Measurements from ENCODE around the gene SYTL2.
A peak's percentile ranks its signal among the peaks of the same experiment; 100 is the strongest.
"Not testable (repeated sequence)": the region's sequence is repeated elsewhere in the genome, so short reads cannot be mapped to it uniquely, and the experiment has no call there.

SYTL2 gene

GRCh38 chr11:85810871-85811611 is at the start of gene SYTL2:
SYTL2 (minus strand) TSS chr11:85811141; CDS start chr11:85757725, 53,416 bp downstream.
- DNase-seq: peak; percentile 78

- not testable (repeated sequence) for DNase-seq
These were observed 48.6 kb upstream of the SYTL2 start for GRCh38 chr11:85859541-85859940.

- no peak for DNase-seq
These were observed 46.2 kb upstream of the SYTL2 start for GRCh38 chr11:85857098-85857497.

GRCh38 chr11:85855341-85855656 is 44.4 kb upstream of the SYTL2 start, which contains the start of gene CCDC83:
CCDC83 (plus strand) TSS chr11:85855383; CDS start chr11:85865124, 9,741 bp downstream.
- no peak for DNase-seq

- peak; percentile 94 for DNase-seq
These were observed 43.8 kb upstream of the SYTL2 start for GRCh38 chr11:85854557-85855340.

- no peak for DNase-seq
These were observed 43.2 kb upstream of the SYTL2 start for GRCh38 chr11:85854212-85854556.

GRCh38 chr11:85853541-85853940 is 42.6 kb upstream of the SYTL2 start:
- DNase-seq: not testable (repeated sequence)

- not testable (repeated sequence) for DNase-seq
These were observed 41.8 kb upstream of the SYTL2 start for GRCh38 chr11:85852754-85853153.

- peak; percentile 28 for DNase-seq
These were observed 37.6 kb upstream of the SYTL2 start for GRCh38 chr11:85848556-85848955.

GRCh38 chr11:85848006-85848405 is 37.1 kb upstream of the SYTL2 start:
- DNase-seq: peak; percentile 37

- DNase-seq: no peak
These were observed 36.5 kb upstream of the SYTL2 start for GRCh38 chr11:85847436-85847835.

- DNase-seq: peak; percentile 46
These were observed 34.2 kb upstream of the SYTL2 start for GRCh38 chr11:85845124-85845631.

GRCh38 chr11:85844439-85845123 is 33.6 kb upstream of the SYTL2 start:
- peak; percentile 80 for DNase-seq

GRCh38 chr11:85843929-85844328 is 33.0 kb upstream of the SYTL2 start:
- no peak for DNase-seq

GRCh38 chr11:85840932-85841331 is 30.0 kb upstream of the SYTL2 start:
- DNase-seq: not testable (repeated sequence)

- no peak for DNase-seq
These were observed 24.8 kb upstream of the SYTL2 start for GRCh38 chr11:85835729-85836128.

GRCh38 chr11:85835263-85835662 is 24.3 kb upstream of the SYTL2 start:
- DNase-seq: no peak

GRCh38 chr11:85831050-85831449 is 20.1 kb upstream of the SYTL2 start:
- DNase-seq: no peak

- DNase-seq: no peak
These were observed 18.2 kb upstream of the SYTL2 start for GRCh38 chr11:85829172-85829571.

GRCh38 chr11:85828640-85828978 is 17.7 kb upstream of the SYTL2 start:
- no peak for DNase-seq

- peak; percentile 92 for DNase-seq
These were observed 17.1 kb upstream of the SYTL2 start for GRCh38 chr11:85827748-85828639.

GRCh38 chr11:85826116-85826855 is 15.3 kb upstream of the SYTL2 start:
- DNase-seq: peak; percentile 54
